ENCODE results near the gene COPS8. TPM values are rescaled to one million over a fixed set of nuclear protein-coding genes. Genes with fewer than 3 reads are reported as not detected.
A peak's percentile ranks its signal among the peaks of the same experiment; 100 is the strongest.

Gene COPS8
- total and polyA plus RNA-seq, 12 donors, result 25.2 to 131 (median 63.9) TPM

DNA sequence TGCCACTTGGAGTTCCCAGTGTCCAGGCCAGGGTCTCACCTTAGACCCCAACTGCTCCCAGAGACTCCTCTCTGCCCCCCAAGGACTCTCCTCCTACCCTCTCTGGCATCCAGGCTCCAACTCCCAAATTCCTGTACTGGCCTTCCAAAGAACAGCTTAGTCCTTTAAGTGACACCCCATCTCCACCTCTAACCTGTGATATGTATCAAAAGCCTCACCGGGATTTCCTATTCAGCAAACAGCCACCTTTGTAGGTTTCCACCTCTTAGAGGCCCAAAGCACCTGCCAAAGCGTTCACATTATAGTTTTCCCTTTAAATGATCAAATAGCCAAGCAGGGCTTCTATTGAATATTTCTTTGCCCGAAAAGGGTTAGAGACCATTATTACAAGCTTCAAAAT is 2.7 kb upstream of the COPS8 start:
- 93 to 99% (median 94%) methylated on average over 3 of the region's 3 CpGs for WGBS, 4 donors
- Histone ChIP-seq H3K27ac (no peak overlapping the region), H3K9me3 (replicated peaks in 1 of 3) (no peaks in the 10 kb centered on the region), H3K4me1 (replicated peaks in 1 of 2) (peaks cover 16 to 21% of the 10 kb centered on the region in 2 donors), H3K27me3 (no peaks in the 10 kb centered on the region), H3K4me3 (no peak overlapping the region), H3K36me3 (replicated peaks in 1 of 2) (no peaks in the 10 kb centered on the region)
- DNase-seq, result no peak
- no peak for TF ChIP-seq POLR2A (IDR thresholded peaks at IDR 0.05)
- TF ChIP-seq, protein P1, sequence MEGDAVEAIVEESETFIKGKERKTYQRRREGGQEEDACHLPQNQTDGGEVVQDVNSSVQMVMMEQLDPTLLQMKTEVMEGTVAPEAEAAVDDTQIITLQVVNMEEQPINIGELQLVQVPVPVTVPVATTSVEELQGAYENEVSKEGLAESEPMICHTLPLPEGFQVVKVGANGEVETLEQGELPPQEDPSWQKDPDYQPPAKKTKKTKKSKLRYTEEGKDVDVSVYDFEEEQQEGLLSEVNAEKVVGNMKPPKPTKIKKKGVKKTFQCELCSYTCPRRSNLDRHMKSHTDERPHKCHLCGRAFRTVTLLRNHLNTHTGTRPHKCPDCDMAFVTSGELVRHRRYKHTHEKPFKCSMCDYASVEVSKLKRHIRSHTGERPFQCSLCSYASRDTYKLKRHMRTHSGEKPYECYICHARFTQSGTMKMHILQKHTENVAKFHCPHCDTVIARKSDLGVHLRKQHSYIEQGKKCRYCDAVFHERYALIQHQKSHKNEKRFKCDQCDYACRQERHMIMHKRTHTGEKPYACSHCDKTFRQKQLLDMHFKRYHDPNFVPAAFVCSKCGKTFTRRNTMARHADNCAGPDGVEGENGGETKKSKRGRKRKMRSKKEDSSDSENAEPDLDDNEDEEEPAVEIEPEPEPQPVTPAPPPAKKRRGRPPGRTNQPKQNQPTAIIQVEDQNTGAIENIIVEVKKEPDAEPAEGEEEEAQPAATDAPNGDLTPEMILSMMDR (IDR thresholded peaks at IDR 0.05), result no peak
- intact Hi-C loops (cut with DNase I), result no loop called here

GRCh38 chr2:237084444-237084843 is 1.2 kb upstream of the COPS8 start:
- 90 to 94% (median 92%) methylated on average over 8 of the region's 8 CpGs for WGBS, 4 donors
- peak overlapping the region in 1 of 4 donors; percentile 67 for H3K4me3 ChIP-seq
- DNase-seq, result no peak
- intact Hi-C loops (cut with DNase I), result no loop called here
- TF ChIP-seq, protein P1 (IDR thresholded peaks at IDR 0.05), result no peak
- TF ChIP-seq POLR2A (IDR thresholded peaks at IDR 0.05), result no peak
- peaks cover 16 to 21% of the 10 kb centered on the region in 2 donors for H3K4me1 ChIP-seq (replicated peaks in 1 of 2)
- H3K27ac ChIP-seq, result no peak overlapping the region
- H3K27me3 ChIP-seq, result no peaks in the 10 kb centered on the region
- no peaks in the 10 kb centered on the region for H3K9me3 ChIP-seq (replicated peaks in 1 of 3)
- H3K36me3 ChIP-seq (replicated peaks in 1 of 2), result no peaks in the 10 kb centered on the region

GRCh38 chr2:237090906-237091305 is 5.2 kb downstream of the COPS8 start:
- H3K36me3 ChIP-seq (replicated peaks in 1 of 2), result peaks cover 0 to 22% of the 10 kb centered on the region in 2 donors
- intact Hi-C loops (cut with DNase I), result no loop called here
- no peak for DNase-seq
- H3K27me3 ChIP-seq, result no peaks in the 10 kb centered on the region
- H3K9me3 ChIP-seq (replicated peaks in 1 of 3), result no peaks in the 10 kb centered on the region
- no peak overlapping the region for H3K4me3 ChIP-seq
- WGBS, 4 donors, result 92 to 93% (median 93%) methylated on average over 13 of the region's 13 CpGs
- H3K4me1 ChIP-seq (replicated peaks in 1 of 2), result peaks cover 8 to 15% of the 10 kb centered on the region in 2 donors
- H3K27ac ChIP-seq, result no peak overlapping the region
- TF ChIP-seq POLR2A (IDR thresholded peaks at IDR 0.05), result no peak
- TF ChIP-seq, protein P1 (IDR thresholded peaks at IDR 0.05), result no peak

GRCh38 chr2:237091779-237092436 is 6.2 kb downstream of the COPS8 start:
- Histone ChIP-seq H3K4me1 (replicated peaks in 1 of 2) (peaks cover 1 to 7% of the 10 kb centered on the region in 2 donors), H3K9me3 (replicated peaks in 1 of 3) (no peaks in the 10 kb centered on the region), H3K27me3 (no peaks in the 10 kb centered on the region), H3K36me3 (replicated peaks in 1 of 2) (peaks cover 0 to 32% of the 10 kb centered on the region in 2 donors), H3K4me3 (no peak overlapping the region), H3K27ac (peak overlapping the region in 1 of 5 donors; percentile 21)
- DNase-seq, result no peak
- TF ChIP-seq POLR2A (IDR thresholded peaks at IDR 0.05), result no peak
- TF ChIP-seq, protein P1 (IDR thresholded peaks at IDR 0.05), result no peak
- 79 to 84% (median 82%) methylated on average over 7 of the region's 7 CpGs for WGBS, 4 donors
- intact Hi-C loops (cut with DNase I), result no loop called here
